Measurements from ENCODE around the gene COL10A1.

GRCh38 chr6:116165596-116165995 is 39.7 kb upstream of the COL10A1 start:
- TF ChIP-seq CTCF (IDR thresholded peaks at IDR 0.05), result no peak
- no peak for TF ChIP-seq EZH2 (IDR thresholded peaks at IDR 0.05)

Measured in neural progenitor cell (in vitro differentiated cells).